IPS-20b (cell line): ENCODE results near the gene UMOD.

ENCODE experiments used
- H3K27ac ChIP-seq: one replicate; pipeline ENCODE4 v1.5.1; 2013; ENCODE audit warnings: low read length
- H3K27me3 ChIP-seq: 2 replicates; pipeline ENCODE4 v1.6.1; 2013; ENCODE audit warnings: mild to moderate bottlenecking, low read length, inconsistent platforms; ENCODE audit not compliant: insufficient read depth
- H3K36me3 ChIP-seq: 2 replicates; pipeline ENCODE4 v1.6.1; 2013; ENCODE audit warnings: low read depth, mild to moderate bottlenecking, inconsistent platforms, low read length, moderate library complexity; ENCODE audit not compliant: insufficient read depth
- H3K4me1 ChIP-seq: 2 replicates; pipeline ENCODE4 v1.6.1; 2013; ENCODE audit warnings: mild to moderate bottlenecking, control low read depth, inconsistent platforms, low read length, moderate library complexity; ENCODE audit not compliant: insufficient read depth
- H3K4me3 ChIP-seq: 2 replicates; pipeline ENCODE4 v1.5.1; 2013; ENCODE audit warnings: mild to moderate bottlenecking, low read length, inconsistent platforms
- H3K9ac ChIP-seq: 2 replicates; pipeline ENCODE4 v1.6.1; 2013; ENCODE audit warnings: low read depth, mild to moderate bottlenecking, inconsistent platforms, low read length, moderate library complexity
- H3K9me3 ChIP-seq: 2 replicates; pipeline ENCODE4 v1.6.1; 2013; ENCODE audit warnings: mild to moderate bottlenecking, low read depth, low read length, inconsistent platforms; ENCODE audit not compliant: insufficient read depth

The UMOD gene

DNA sequence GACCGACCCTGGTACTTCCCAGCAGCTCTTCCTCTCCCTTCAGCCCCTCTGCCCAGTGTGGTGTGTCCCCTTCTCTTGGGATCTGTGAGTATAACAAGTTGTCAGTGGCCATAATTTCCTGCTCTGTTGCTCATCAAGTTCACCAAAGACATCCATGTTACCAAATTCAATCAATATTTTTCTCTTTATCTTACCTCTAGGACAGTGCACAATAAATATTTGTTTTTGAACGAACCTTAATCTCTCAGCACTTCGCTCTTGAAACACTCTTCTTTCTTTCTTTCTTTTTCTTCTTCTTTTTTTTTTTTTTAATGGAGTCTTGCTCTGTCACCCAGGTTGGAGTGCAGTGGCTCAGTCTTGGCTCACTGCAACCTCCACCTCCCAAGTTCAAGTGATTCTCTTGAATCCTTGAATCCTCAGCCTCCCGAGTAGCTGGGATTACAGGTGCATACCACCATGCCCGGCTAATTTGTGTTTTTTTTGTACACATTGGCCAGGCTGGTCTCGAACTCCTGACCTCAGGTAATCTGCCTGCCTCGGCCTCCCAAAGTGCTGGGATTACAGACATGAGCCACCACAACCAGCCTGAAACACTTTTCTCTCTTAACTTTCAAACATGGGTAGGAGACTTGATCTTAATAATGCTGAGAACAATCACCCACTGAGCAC is 2.7 kb upstream of the UMOD start:
- no peak overlapping the region for H3K4me3 ChIP-seq
- no peak overlapping the region for H3K27ac ChIP-seq
- H3K27me3 ChIP-seq: no peaks in the 10 kb centered on the region
- H3K9me3 ChIP-seq: no peaks in the 10 kb centered on the region
- peaks cover 7% of the 10 kb centered on the region; the same call in 1 of the 2 replicates for H3K4me1 ChIP-seq
- H3K36me3 ChIP-seq: no peaks in the 10 kb centered on the region
- H3K9ac ChIP-seq: no peak overlapping the region

DNA sequence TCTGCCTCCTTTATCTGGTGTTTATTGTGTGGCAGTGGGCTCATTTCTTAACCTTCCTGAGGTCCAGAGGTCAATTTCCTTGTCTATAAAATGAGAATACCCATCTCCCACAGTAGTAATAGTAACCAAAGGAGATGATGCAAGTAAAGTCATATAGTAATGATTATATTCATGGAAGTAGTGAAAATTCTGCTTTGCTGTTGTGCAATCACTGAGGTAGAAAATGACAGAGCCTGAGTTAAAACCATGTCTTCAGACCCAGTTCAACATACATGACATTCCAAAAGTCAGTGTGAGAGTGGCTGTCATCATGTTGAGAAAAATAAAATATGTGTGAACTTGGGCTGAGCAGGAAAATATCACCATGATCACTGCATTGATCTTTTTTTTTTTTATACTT is 864 bp upstream of the UMOD start:
- H3K4me3 ChIP-seq: no peak overlapping the region
- H3K9ac ChIP-seq: no peak overlapping the region
- no peak overlapping the region for H3K27ac ChIP-seq
- H3K9me3 ChIP-seq: no peaks in the 10 kb centered on the region
- H3K4me1 ChIP-seq: peaks cover 7% of the 10 kb centered on the region; the same call in 1 of the 2 replicates
- no peaks in the 10 kb centered on the region for H3K27me3 ChIP-seq
- no peaks in the 10 kb centered on the region for H3K36me3 ChIP-seq

DNA sequence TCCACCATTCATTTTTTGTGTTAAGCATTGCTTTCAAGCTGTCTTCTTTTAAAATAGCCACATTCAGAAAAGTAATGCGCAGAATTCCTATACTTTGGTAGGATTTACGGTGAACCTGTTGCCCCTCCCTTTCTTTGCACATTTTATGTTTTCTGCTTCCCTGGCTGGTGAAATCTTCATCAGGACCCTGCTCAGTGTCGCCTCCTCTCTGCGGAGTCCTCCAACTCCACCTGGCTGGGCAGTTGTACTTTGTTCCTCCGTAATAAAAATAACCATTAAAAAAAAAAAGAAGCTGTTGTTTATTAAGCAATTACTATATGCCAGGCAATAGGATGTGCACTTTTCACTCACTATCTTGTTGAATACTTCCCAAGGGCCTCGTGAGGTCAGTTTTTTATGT is 2.9 kb downstream of the UMOD start:
- Histone ChIP-seq H3K27me3 (no peaks in the 10 kb centered on the region), H3K9ac (no peak overlapping the region), H3K4me1 (peaks cover 7% of the 10 kb centered on the region; the same call in 1 of the 2 replicates), H3K36me3 (no peaks in the 10 kb centered on the region), H3K27ac (no peak overlapping the region), H3K9me3 (no peaks in the 10 kb centered on the region), H3K4me3 (no peak overlapping the region)

DNA sequence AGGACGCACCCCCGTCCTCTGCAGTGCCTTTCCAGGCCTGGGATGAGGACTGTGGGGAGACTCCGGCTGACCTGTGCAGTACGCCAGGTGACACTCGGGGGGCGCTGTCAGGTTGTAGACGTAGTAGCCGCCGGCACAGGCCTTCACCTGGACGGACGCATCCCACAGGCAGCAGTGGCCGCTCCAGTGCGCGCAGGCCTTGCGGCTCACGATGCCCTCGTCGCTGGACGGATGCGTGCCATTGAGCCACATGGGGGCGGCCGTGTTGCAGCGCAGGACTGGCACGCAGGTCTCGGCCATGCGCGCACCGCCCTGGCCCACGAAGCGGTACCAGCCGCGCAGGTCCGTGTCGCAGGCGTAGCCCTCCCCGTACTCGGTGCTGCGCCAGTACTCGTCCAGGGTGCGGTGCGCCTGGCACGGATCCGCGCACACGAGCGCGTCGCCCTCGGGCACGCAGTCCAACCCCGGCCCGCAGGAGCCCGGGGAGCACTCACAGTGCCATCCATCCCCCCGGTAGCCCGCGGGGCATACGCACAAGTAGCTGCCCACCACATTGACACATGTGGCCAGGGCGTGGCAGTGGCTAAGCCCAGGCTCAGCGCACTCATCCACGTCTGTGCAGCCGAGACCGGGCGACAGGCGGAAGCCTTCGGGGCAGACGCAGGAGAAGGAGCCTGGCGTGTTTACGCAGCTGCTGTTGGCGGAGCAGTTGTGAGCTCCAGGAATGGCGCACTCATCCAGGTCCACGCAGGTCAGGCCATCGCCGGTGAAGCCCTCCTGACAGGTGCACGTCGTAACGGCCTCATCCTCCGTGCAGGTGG is 3.9 kb downstream of the UMOD start:
- Histone ChIP-seq H3K4me1 (peaks cover 7% of the 10 kb centered on the region; the same call in 1 of the 2 replicates), H3K27ac (no peak overlapping the region), H3K9me3 (no peaks in the 10 kb centered on the region), H3K9ac (no peak overlapping the region), H3K36me3 (no peaks in the 10 kb centered on the region), H3K4me3 (no peak overlapping the region), H3K27me3 (no peaks in the 10 kb centered on the region)

DNA sequence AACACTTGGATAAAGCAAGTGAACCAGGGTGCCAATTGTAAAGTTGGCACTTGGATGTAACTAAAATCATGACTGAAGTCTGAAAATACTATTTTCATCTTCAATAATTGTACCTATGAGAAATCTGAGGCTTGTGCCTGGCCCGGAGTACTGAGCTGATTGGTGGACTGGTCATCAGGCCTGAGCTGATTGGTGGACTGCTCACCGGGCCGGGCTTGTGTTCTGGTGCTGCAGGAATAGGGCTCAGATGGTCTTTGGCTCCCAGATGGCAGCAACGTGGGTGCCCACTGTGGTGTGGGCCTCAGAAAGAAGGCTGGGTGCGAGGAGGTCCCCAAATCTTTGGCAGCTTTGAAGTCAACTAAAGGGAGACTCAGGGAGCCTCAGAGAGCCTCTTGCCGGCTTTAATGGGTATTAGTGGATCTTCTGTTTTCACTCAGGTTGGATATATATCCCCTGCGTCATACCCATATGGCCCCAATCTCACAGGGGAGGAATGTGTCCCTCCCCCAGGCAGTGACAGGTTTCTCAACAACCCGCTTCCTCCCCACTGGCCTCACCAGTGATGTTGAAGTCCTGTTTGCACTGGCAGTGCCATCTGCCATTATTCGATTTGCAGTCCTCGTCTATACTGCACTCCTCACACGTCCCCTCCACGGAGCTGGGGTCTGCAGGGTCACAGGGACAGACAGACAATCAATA is 4.7 kb downstream of the UMOD start:
- Histone ChIP-seq H3K27ac (no peak overlapping the region), H3K4me3 (no peak overlapping the region), H3K9ac (no peak overlapping the region), H3K9me3 (no peaks in the 10 kb centered on the region), H3K4me1 (peaks cover 2% of the 10 kb centered on the region; the same call in 1 of the 2 replicates), H3K36me3 (no peaks in the 10 kb centered on the region), H3K27me3 (no peaks in the 10 kb centered on the region)

DNA sequence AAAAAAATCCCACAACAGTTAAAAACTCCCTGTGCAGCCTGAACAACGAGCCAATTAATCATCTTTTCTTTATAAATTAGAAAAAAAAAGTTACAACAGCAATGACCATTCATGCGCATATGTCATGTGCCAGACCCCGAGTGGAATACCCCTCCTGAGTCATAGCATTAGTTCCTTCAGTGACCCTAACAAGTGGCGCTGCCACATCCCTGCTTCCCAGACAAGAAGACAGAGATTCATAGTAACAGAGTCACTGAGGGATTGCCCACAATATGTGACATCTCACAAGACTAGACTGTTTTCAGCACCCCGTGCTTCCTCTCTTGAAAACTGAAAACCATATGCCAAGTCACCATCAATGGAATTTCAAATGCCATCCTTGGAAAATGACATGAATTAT is 7.9 kb downstream of the UMOD start:
- Histone ChIP-seq H3K9me3 (no peaks in the 10 kb centered on the region), H3K36me3 (no peaks in the 10 kb centered on the region), H3K4me1 (peaks cover under 1% of the 10 kb centered on the region; the same call in 1 of the 2 replicates), H3K27ac (no peak overlapping the region), H3K9ac (no peak overlapping the region), H3K4me3 (no peak overlapping the region), H3K27me3 (no peaks in the 10 kb centered on the region)

DNA sequence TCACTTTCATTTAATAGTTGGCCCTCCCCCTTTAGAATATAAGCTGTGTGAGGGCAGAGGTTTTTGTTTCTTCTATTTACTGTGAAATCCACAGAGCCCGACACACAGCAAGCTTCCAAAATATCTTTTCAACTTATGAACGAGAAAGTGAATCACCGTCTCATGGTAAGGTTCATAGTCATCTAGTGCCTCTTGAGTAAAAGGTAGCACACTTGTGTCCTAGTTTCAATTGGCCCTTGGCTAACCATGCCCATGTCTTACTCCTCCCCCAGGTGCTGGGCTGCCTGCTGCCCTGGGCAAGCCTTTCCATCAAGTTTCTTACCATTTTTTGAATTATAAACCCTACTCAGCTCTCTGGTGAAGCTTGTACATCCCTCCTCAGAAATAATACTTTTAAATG is 12.8 kb downstream of the UMOD start:
- H3K36me3 ChIP-seq: no peaks in the 10 kb centered on the region
- H3K9ac ChIP-seq: no peak overlapping the region
- no peak overlapping the region for H3K27ac ChIP-seq
- H3K4me3 ChIP-seq: no peak overlapping the region
- H3K27me3 ChIP-seq: no peaks in the 10 kb centered on the region
- H3K4me1 ChIP-seq: peaks cover 7% of the 10 kb centered on the region; the same call in 1 of the 2 replicates
- no peaks in the 10 kb centered on the region for H3K9me3 ChIP-seq

DNA sequence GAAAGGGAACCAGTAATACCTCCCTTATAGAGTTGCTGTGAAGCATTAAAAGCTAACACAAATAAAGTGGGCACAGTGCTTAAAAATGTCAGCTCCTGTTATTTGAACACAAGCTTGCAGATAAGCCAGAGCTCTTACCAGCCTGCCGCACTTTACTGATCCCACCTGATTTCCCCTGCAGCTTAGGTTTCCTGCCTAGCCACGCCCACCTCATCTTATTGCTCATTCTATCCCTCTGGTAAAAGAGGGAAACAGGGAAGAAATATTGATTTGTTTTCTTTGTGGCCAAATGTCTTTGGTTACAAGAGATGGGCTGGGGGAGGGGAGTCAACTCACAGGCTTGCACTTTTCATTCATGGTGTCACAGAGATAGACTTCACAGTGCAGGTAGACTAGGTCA is 15.6 kb downstream of the UMOD start:
- Histone ChIP-seq H3K27ac (no peak overlapping the region), H3K36me3 (no peaks in the 10 kb centered on the region), H3K27me3 (no peaks in the 10 kb centered on the region), H3K9me3 (no peaks in the 10 kb centered on the region), H3K9ac (no peak overlapping the region), H3K4me1 (peaks cover 7% of the 10 kb centered on the region; the same call in 1 of the 2 replicates), H3K4me3 (no peak overlapping the region)

DNA sequence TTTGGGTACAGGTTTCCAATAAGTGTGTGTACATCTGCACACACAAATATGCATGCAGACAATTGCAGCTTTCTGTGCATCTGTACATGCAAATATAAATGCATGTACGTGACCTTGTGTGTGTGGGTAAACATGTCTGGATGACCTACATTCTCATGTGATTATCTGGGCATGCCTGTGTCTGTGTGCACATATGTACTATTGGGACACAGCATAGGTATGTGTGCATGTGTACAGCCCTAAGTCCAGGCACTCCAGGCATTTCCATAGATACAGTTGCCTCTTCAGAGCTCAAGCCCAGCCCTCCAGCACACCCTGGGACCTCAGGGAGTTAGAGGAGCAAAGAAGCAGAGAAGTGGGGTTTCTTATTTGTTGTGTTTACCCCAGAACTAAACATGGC is 18.1 kb downstream of the UMOD start:
- Histone ChIP-seq H3K4me1 (peaks cover 4% of the 10 kb centered on the region; the same call in 1 of the 2 replicates), H3K9ac (no peak overlapping the region), H3K4me3 (no peak overlapping the region), H3K36me3 (no peaks in the 10 kb centered on the region), H3K27ac (no peak overlapping the region), H3K27me3 (no peaks in the 10 kb centered on the region), H3K9me3 (no peaks in the 10 kb centered on the region)

DNA sequence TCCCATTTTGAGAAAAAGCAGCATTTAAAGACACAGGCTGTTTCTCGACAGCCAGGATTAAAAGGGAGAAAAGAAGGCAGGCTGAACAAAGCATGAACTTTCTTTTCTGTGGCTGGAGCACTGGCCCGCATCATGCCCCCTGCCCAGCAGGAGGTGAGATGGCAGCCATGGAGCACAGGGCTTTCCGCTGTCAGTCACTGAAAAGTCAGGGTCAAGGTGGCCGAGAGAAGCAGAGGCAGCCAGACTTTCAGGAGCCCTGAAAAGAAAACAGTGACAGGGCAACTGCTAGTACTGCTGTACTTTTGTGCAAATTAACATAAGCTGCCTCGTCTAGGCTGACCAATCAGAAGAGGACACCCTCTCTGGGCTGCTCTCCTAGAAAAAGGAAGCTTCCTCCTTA is 19.4 kb downstream of the UMOD start:
- Histone ChIP-seq H3K27ac (no peak overlapping the region), H3K4me3 (no peak overlapping the region), H3K9ac (no peak overlapping the region), H3K4me1 (no peaks in the 10 kb centered on the region), H3K9me3 (no peaks in the 10 kb centered on the region), H3K27me3 (no peaks in the 10 kb centered on the region), H3K36me3 (no peaks in the 10 kb centered on the region)

DNA sequence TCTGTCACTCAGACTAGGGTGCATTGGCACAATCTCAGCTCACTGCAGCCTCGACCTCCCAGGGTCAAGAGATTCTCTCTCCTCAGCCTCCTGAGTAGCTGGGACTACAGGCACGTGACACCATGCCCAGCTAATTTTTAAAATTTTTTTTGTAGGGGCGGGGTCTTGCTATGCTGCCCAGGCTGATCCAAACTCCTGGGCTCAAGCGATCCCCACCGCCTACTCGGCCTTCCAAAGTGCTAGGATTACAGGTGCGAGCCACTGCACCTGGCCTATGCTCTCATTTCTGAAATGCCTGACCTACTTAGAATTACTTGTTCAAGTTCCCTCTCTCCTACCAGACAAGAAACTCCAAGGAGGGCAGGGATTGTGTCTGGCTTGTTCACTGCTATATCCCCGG is 20.1 kb downstream of the UMOD start:
- no peak overlapping the region for H3K4me3 ChIP-seq
- H3K36me3 ChIP-seq: no peaks in the 10 kb centered on the region
- H3K4me1 ChIP-seq: no peaks in the 10 kb centered on the region
- no peaks in the 10 kb centered on the region for H3K27me3 ChIP-seq
- H3K9me3 ChIP-seq: no peaks in the 10 kb centered on the region
- no peak overlapping the region for H3K27ac ChIP-seq
- no peak overlapping the region for H3K9ac ChIP-seq
